Hematopoietic multipotent progenitor cell treated with erythropoietin and hydrocortisone succinate and interleukin-3 and kit ligand, for 17 days (in vitro differentiated cells): ENCODE results near the gene ALG12.

Source experiments
- DNase-seq: peaks from one replicate; pipeline ENCODE4 v3.0.0-alpha.2; 2015; ENCODE audit warnings: low spot score

The ALG12 gene

DNA sequence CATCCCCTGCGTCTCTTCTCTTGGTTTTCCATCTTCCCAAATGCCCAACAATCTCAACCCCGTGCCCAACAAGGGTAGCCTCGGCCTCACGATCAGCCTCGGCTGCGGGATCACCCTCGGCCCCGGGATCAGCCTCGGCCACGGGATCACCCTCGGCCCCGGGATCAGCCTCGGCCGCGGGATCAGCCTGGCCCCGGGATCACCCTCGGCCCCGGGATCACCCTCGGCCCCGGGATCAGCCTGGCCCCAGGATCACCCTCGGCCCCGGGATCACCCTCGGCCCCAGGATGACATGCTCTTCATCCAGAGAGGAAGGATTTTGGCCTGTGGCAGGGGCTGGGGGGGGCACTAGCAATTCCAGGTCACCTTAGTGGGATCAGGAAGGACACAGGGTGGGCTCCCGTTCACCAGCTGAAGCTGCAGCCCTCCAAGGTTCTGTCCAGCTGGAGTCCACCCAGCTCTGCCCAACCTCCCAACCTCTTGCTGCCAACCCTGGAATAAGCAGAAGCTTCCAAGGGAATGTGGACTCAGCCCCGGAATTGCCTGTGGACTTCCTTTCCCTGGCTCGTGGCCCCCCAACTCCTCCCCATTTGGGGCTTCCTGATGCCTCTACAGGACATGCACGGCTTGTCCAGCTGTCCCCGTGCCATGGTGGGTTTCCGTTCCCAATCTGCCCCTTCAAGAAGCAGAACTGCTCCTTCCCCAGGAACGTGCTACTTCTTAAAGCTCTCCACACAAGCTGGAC is 6.2 kb downstream of the ALG12 start:
- no peak for DNase-seq

DNA sequence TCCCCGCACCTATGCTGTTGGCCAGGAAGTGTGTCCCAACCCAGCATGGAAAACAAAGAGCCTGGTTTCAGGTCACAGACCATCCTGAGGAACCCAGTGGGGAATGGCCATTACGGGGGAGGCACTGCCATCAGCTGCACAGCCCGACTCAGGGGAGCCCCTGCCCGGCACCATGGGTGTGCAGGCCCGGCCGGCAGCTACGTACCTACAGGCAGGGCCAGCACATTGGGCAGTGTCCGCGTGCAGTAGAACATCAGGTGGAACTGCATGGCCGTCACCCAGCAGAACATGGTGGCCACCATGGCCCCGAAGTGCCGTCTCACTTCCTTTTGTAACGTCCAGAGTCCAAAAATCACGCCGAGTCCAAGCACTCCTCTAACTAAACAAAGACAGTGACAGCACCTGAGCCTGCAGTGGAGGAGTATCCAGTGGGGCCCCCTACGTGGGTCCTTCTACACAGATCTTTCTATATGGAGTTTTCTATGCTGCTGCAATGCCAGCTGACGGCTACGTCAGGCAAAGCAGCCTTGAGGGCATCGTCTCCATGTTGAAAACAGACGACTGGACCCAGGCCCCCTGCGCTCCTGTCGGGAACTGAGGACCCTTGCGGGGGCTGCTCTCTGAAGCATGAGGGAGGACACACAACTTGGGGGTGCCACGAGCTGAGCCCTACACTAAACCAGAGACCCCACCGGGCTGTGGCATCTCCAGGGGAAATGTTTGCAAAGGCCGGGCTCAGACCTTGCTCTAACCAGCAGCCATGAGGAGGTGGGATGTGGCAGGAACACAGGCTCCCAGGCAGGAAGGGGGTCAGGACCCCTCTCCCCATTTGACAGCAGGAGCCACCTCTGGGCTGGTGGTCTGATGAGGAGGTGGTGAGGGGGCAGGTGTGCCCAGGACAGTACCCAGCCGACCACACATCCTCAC is 7.7 kb downstream of the ALG12 start:
- no peak for DNase-seq

DNA sequence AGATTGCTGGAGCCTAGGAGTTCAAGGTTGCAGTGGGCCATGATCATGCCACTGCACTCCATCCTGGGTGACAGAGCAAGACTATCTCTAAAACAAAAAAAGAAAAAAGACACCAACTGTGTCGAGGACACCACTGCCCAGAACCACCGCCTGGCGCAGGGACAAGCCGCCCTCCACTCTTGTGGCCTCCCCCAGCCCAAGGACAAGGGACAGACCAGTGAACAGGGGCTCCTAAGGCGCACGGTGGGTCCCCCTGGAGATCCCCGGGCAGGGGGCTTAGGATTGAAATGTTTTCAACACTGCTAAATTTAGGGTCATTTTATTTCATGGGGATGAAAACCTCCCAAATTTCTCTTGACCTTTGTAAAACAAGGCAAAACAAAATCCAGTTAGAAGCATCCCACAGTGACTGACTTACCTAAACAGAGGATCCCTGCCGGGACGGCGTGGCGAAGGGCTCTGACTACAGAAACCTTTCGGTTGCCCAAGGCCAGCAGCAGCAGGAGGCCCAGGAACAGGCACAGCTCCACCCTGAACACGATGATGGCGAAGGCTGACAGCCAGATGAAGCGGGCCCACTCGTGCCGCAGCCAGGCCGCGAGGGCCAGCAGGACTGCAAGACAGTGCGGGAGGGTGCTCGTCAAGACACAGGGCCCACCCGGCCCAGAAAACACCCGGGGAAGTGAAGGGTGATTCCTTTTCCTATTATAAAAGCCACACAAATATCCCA is 8.6 kb downstream of the ALG12 start:
- no peak for DNase-seq

DNA sequence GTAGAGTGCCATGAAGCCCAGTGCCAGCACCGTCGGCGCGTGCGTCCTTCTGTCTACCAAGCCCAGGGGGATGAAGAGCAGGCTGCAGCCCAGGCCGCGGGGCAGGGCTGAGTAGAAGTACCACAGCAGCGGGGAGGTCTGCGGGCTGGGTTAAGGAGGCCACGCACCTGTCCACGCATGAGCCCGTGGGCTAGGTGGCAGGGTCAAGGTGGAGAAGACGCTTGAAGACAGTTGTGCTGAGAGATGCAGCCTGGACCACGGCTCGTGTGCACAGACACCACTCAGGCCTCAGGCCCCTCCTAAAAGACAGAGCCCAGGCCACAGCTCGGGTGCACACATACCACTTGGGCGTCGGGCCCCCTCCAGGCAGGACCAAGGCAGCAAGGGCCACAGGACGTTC is 10.4 kb downstream of the ALG12 start:
- DNase-seq = no peak

DNA sequence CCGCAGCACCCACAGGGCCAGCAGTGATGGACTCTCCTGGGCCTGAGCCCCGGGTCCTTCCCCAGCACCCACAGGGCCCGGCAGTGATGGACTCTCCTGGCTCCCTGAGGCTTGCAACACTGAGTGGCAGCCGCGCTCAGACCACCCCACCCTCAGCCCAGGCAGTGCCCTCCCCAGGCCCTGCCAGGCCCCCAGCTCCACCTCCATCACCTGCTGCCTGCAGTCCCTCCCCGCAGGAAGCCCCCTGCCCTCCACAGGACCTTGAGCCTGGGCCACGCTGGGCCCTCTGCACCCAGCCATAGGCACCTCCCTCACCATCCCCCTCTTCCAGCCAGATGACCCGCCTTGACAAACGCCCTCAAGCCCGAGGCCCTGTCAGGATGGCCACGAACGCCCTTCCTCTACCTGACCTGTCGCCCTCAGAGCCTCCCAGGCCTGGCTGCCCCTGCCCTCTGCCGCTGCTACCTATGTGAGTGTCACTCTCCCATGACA is 11.4 kb downstream of the ALG12 start:
- no peak for DNase-seq

DNA sequence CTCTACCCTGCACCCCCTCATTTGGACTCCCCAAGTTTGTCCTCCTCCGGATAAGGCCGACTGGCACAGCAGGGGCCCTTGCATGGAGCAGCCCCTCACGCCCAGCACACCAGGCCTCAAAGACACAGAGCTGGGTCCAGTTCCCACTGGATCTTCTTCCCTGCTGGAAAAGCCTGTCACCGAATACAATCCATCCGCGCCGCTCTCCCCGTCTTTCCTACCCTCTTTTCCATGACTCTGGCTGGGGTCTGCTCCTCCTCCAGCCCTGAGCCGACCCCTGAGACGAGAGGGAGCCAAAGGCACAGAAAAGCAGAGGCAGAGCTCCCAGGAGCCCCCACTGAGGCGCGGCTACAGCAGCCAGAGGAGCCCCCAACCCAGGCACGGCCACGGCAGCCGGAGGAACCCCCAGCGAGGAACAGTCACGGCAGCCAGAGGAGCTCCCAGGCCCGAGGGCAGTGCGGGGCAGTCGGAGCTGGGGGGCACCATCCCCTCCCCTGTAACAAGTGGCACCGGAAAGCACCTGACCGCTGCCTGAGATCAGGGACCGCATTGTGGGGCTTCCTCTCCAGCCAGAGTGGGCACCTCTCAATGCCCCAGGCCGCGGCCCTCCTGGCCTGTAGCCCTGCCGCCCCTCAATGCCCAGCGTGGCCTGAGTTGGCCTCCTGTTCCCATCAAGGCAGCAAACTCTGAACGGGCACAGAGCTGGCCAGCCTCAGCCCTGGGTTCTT is 12.0 kb downstream of the ALG12 start:
- no peak for DNase-seq

DNA sequence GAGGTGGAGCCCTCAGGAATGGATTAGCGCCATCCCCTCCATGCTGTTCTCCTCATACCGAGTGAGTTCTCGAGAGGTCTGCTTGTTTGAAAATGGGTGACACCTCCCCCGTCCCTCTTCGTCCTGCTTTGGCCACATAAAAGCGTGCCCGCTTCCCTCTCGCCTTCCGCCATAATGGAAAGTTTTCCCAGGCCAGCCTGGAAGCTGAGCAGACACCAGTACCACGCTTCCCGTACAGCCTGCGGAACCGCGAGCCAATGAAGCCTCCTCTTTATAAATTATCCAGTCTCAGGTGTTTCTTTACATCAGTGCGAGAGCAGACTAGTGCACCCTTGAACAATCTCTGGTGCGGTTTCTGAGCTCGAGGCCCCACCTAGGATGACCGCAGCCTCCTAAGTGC is 12.8 kb downstream of the ALG12 start:
- no peak for DNase-seq

DNA sequence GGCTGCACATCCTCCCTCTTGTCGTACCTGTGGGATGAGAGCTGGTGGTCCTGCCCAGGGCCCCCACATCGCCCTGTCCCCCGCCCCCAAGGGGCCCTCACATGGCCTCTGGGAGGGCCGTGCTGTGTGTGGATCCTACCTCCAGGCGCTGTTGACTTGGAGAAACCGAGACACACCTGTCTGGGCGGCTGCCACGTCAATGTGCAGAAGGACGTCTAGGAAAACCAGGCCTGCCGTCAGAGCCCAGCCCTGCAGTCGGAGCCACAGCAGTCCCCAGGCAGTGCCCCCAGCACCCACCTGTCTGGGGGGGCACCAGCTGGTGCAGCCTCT is 14.2 kb downstream of the ALG12 start:
- no peak for DNase-seq

DNA sequence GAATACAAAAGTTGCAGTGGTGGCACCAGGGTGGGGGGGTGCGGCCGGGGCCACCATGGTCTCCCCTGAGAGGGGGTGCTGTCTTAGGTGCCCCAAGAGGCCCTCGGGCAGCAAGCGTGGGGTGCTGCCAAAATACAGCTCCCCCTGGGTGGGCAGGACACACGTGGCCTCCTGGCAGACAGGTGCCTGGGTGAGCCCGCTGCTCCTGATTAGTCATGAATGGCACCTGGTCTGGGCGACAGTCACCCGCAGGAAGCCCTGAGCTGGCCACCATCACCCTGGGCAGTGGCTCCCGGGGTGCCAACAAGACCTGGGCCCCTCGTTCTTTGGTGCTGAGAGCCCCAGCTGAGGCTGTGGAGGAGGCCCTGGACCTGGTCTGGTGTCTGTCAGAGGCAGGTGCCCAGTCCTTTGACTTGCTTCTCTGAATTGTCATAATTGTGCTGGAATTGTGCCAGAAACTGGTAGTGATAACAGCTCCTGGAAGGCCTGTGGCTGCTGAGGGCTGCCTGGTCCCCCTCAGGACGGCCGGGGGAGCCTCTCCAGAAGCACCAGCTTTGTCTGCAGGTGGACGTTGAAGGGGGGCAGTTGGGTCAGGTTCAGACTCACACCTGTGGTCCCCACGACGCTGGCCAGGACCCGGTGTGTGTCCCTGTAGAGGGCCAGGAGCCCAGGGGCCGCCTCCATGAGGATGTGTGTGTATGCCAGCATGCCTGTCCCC is 14.8 kb downstream of the ALG12 start:
- peak; percentile 12 for DNase-seq

DNA sequence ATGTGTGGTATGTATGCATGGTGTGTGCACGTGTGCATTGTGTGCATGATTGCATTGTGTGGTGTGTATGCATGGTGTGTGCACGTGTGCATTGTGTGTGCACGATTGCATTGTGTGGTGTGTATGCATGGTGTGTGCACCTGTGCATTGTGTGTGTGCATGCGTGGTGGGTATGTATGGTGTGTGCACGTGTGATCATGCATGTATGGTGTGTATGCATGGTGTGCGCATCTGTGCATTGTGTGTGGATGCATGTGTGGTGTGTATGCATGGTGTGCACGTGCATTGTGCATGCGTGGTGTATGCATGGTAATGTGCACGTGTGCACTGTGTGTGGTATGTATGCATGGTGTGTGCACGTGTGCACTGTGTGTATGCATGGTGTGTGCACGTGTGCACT is 16.8 kb downstream of the ALG12 start:
- DNase-seq = no peak

DNA sequence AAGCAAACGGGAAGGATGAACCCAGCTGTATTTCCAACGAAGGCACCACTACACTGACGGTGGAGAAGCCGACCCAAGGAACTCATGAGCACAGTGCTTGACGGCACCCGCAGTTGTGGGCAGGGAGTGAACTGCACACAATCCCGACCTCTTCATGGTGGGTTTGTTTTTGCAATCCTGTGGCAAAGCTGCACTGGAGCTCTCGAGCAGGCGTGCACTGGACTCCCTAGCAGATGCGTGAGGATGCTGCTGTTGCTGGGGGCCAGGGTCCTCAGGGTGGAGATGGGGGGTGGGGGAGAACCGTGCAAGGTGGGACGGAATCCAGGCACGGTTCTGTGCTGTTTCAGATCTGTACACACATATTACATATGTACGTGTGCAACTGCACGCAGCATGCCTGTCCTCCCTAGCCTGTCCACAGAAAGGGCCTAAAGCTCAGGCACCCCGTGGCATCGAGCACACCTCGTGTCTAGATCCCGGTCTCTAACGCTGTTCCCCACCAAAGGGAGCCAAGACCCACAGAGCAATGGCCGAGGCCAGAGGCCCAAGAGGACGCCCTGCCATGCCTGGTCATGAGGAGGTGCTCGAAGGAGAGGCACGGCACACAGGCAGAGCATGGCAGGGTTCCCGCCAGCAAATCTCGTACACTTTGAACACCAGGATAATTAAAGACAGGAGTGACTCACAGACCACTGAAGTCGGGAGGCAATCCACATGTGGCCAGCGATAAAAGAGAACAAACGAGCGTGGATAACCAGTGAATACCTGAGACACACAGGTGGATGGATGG is 17.6 kb downstream of the ALG12 start:
- no peak for DNase-seq

DNA sequence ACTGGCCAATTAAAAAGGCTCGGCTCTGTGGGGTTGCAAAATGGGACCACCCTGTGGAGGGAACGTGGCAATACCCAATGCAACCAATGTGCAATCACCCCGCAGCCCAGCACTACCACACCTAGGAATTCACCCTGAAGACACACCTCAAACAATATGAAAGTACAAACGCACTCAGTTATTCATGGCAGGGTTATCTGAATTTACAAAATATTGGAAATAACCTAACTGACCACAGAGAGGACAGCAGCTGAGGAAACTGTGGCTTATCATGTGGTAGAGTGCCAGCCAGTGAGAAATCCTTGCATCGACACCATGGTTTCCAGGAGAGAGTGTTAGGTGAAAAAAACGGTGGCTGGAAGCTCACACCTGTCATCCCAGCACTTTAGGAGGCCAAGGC is 18.7 kb downstream of the ALG12 start:
- no peak for DNase-seq

DNA sequence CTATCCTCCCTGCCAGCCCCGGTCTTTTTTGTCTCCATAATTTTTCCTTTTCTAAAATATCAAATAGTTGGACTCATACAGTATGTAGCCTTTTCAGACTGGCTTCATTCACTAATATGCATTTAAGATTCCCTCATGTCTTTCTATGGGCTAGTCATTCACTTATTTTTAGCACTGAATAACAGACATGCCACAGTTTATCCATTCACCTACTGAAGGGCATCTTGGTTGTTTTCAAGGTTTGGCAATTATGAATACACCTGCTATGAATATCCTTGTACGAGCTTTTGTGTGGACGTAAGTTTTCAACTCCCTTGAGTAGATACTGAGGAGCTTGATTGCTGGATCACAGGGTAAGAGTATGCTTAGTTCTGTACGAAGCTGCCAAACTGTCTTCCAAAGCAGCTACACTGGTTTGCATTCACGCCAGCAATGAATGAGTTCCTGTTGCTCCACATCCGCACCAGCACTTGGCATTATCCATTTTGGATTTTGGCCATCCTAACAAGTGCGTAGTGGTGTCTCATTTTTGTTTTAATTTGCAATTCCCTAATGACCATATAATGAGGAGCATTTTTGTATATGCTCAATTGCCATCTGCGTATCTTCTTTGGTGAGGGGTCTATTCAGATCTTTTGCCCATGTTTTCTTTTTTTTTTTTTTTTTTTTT is 21.1 kb downstream of the ALG12 start:
- DNase-seq = no peak

DNA sequence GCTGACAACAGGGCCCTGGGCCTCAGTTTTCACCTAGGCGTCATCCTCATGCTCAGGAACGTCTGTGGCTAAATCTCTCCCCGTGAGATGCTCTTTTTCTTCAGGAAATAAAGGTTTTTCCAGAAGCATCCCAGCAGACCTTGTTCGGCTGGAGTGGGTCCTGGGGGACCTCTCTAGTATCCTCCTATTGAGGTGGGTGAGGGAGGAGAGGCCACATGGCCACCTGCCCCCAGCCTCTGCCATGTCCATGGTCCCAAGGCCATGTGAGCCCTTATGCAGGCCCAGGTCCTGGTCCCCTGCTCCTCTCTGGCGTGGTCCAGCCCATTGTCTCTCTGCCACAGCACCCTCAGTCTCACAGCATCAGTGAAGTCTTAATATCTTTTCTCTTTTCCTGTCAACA is 22.0 kb downstream of the ALG12 start:
- DNase-seq = no peak

DNA sequence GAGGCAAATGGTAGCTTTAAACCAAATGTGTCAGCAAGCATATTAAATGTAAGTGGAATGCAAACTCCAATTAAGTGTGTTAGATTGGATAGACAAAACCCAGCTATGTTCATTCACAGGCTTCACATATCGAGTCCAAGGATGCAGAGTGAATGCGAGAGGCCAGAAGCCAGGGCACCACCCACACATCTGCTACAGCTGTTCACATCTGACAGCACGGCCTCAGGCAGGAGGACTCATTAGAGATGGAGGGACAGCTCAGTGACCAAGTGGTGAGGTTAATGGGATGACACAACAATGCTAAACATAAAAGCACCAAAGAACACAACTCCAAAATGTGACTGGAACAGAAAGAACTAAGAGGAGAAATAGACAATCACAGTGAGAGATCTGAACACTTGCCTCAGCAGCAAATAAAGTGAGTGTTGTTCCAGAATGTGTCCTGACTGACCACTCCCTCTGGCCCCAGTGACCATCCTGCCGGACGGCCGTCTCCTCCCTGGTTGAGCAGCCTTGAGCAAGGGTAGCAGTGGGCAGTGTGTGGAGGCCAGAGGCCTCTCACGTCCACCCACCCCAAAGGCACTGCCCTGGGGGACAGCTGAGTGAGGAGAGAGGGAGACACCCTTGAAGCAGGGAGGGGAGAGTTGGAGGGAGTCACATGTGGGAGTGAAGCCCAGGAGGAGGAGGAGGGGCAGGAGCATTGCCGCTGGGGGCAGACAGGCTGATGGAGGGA is 23.8 kb downstream of the ALG12 start:
- DNase-seq = no peak

DNA sequence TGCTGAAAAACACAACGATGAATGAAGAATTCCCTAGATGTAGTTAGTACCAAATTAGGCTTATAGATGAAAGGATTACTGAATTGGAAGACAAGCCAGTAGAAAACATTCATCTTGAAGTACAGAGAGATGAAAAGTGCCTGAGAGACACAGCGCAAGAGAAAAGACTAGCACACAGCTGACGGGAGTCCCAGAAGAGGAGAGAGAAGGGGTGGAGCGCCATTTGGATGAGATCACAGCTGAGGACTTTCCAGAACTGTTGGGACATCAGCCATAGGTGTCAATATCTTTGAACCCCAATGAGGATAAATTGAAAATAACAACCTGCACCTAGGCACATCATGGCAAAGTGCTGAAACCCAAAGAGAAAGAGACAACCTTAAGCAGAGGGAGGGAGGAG is 25.2 kb downstream of the ALG12 start:
- DNase-seq = no peak

DNA sequence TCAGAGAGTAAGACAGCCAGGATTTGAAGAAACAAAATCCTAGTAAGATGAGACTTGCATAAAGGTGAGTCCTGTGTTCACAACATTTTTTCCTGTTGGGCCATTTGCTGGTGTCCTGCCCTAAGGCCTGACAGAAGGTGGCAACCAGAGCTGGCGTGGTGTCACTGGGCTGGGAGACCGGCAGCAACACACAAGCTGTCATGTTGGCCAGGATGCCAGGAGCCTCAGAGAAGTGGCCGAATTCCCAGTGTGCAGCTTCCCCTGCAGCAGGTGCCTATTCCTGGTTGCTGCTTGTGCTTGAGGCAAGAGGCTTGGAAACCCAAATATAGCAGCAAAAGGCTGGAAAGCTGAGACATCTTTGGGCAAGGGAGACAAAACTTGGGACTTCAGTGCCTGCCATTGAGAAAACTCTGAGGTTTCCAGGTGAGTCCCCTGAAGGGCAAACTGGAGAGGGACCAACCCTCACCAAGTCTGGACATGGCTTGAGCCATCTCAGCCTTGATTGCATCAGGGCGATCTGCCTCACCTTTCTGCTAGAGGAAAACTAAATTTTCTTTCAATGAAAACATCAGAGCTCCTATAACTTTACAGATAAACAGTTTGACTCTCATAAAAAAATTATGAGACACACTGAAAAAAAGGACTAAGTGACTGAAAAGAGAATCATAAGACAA is 25.9 kb downstream of the ALG12 start:
- DNase-seq = no peak

DNA sequence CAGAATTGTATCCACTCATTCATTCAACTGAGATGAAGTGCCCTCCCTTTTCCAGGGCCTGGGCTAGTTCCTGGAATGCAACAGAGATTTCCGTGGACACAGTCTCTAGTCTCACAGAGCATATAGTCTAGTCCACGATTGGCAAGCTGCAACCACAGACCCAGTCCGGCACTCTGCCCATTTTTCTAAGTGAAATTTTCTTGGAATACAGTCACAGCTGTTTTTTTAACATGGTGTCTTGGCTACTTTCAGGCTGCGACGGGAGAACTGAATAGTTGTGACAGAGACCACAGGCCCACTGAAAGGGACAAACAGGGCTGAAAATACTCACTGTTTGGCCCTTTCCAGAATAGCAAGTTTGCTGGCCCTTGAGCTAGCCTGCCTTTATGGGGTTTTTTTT is 29.2 kb downstream of the ALG12 start:
- no peak for DNase-seq

DNA sequence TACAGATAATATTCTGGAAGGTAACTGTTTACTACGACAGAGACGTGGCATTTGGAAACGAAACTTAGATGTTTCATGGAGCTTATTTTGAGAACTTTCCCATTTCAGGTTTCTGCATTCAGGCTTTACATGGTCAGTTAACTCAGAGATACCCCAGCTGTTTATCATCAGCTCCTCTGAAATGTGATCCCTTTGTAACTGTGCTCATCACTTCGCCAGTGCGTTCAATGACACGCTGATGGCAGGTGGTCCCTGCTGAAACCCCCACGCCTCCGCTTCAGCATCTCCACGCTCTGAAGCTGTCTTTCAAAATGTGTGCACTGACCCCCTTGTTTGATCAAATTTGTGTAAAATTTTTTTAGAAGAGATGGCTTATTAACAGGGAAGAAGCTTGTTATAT is 30.5 kb downstream of the ALG12 start:
- DNase-seq = no peak
